GM19455 (cell line): ENCODE results near the gene HOXC6.

Experiments
- ATAC-seq: cut with Tn5 transposase; IDR thresholded peaks from one replicate; pipeline ENCODE4 v1.9.1; 2021; ENCODE audit not compliant: unreplicated experiment

Gene HOXC6

GRCh38 chr12:54028314-54029201, at the start of gene HOXC6:
TSS of gene HOXC6 (plus strand) at chr12:54028440. CDS start at chr12:54028522, 82 bp downstream.
- ATAC-seq, result no peak

- no peak for ATAC-seq
These were observed 49.5 kb upstream of the HOXC6 start for GRCh38 chr12:53978477-53979356.

GRCh38 chr12:53980104-53980801, 48.0 kb upstream of the HOXC6 start:
- ATAC-seq, result no peak

- ATAC-seq, result no peak
These were observed 47.3 kb upstream of the HOXC6 start for GRCh38 chr12:53980802-53981496.

GRCh38 chr12:53981634-53982565, 46.3 kb upstream of the HOXC6 start:
- no peak for ATAC-seq

- no peak for ATAC-seq
These were observed 45.3 kb upstream of the HOXC6 start for GRCh38 chr12:53982648-53983567.

- ATAC-seq, result no peak
These were observed 44.7 kb upstream of the HOXC6 start for GRCh38 chr12:53983568-53983949.

GRCh38 chr12:53983950-53984572, 44.2 kb upstream of the HOXC6 start:
- no peak for ATAC-seq

- ATAC-seq, result no peak
These were observed 43.1 kb upstream of the HOXC6 start, which contains the start of gene HOXC10 for GRCh38 chr12:53984901-53985691. TSS of gene HOXC10 (plus strand) at chr12:53985146. CDS start at chr12:53985260, 114 bp downstream.

GRCh38 chr12:53985692-53985993, 42.6 kb upstream of the HOXC6 start:
- no peak for ATAC-seq

- no peak for ATAC-seq
These were observed 42.1 kb upstream of the HOXC6 start for GRCh38 chr12:53985994-53986685.

GRCh38 chr12:53986686-53987483, 41.4 kb upstream of the HOXC6 start:
- no peak for ATAC-seq

GRCh38 chr12:53987787-53988230, 40.4 kb upstream of the HOXC6 start:
- ATAC-seq, result no peak

GRCh38 chr12:53988541-53989226, 39.6 kb upstream of the HOXC6 start:
- ATAC-seq, result no peak
